ENCODE results near the gene PSORS1C2. TPM values are rescaled to one million over a fixed set of nuclear protein-coding genes. Genes with fewer than 3 reads are reported as not detected.

PSORS1C2 gene
- total RNA-seq, 4 donors from 2014 or later: 5.9 to 63.0 (median 27.8) TPM

DNA sequence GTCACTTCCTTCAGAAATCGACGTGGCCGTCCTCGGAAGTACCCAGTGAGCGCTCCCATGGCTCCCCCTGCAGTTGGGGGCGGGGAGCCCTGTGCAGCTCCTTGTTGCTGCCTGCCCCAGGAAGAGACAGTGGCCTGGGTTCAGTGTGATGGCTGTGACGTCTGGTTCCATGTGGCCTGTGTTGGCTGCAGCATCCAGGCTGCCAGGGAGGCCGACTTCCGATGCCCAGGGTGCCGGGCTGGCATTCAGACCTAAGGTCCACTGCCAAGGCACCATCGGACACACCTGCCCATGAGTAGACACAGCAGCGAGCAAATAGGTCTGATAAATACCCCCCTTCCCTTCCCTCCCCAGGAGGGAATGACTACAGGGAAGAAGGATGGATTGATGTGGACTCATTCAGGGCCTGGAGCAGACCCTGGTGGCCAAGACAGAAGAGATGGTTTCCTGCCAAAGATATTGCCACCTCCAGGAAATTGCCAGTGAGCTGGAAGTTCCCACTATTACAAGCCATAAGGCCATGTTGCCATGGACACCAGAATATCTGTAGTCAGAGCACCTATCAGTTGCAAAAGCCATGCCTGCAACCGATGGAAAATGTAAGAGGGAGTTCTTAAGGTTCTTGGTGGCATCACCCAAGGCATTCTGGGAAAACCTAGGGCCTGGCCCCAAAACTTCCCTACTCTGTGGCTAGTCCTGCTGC is 23.7 kb upstream of the PSORS1C2 start:
- Histone ChIP-seq H3K4me1 (peaks cover 15% of the 10 kb centered on the region), H3K4me3 (no peak overlapping the region), H3K9me3 (no peaks in the 10 kb centered on the region), H3K27me3 (no peaks in the 10 kb centered on the region), H3K36me3 (peaks cover 8% of the 10 kb centered on the region), H3K27ac (no peak overlapping the region)
- TF ChIP-seq CTCF (IDR thresholded peaks at IDR 0.05): no peak
- TF ChIP-seq POLR2AphosphoS5 (IDR thresholded peaks at IDR 0.05): no peak
- TF ChIP-seq EP300 (IDR thresholded peaks at IDR 0.05): no peak
- no peak for TF ChIP-seq POLR2A (IDR thresholded peaks at IDR 0.05)
- DNase-seq (ENCODE audit: low spot score in 2 of 2): no peak
- 85% methylated on average over 9 of the region's 13 CpGs for WGBS

- DNase-seq (ENCODE audit: low spot score in 2 of 2): no peak
- Histone ChIP-seq H3K36me3 (peaks cover 8% of the 10 kb centered on the region), H3K9me3 (no peaks in the 10 kb centered on the region), H3K4me1 (peaks cover 21% of the 10 kb centered on the region), H3K4me3 (no peak overlapping the region), H3K27ac (no peak overlapping the region), H3K27me3 (no peaks in the 10 kb centered on the region)
- 87% methylated on average over 19 of the region's 19 CpGs for WGBS
- TF ChIP-seq POLR2A (IDR thresholded peaks at IDR 0.05): no peak
- TF ChIP-seq CTCF (IDR thresholded peaks at IDR 0.05): no peak
- no peak for TF ChIP-seq POLR2AphosphoS5 (IDR thresholded peaks at IDR 0.05)
- TF ChIP-seq EP300 (IDR thresholded peaks at IDR 0.05): no peak
Measured at GRCh38 chr6:31161216-31162126, 22.6 kb upstream of the PSORS1C2 start.

DNA sequence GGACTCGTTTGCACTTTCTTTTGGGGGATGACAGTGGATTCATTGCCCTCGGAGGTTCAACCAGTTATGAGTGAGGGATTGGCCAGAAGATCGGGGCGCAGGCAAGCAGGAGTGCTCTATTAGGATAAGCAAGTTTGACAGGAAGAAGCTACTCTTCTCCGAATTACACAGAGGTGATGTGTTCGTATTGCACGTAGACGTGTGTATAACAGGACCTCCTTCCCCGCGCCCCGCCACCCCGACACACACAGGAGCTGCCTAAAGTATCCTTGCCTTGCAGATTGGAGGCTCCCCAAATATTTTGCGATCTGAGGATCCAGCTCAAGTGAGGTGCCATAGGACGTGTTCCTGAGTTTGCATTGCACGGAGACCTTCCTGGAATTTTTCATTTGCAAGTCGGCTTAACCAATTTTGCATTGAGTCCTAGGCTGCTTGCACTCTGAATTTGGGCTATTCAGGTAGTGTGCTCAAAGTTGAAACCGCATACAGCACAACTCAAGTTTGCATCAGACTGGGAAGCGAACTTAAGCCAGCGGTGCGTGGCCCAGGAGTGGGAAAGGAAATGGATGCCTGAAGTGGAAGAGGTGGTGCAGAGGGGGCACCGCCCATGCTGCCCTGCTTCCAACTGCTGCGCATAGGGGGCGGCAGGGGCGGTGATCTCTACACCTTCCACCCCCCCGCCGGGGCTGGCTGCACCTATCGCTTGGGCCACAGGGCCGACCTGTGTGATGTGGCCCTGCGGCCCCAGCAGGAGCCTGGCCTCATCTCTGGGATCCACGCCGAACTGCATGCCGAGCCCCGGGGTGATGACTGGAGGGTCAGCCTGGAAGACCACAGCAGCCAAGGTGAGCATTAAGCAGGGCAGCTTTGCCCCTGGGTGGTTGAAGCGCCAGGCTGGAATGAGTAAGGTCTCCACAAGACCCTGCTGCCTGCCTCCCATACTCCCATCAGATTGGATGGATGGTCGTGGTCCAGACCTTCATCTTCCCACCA is 20.3 kb upstream of the PSORS1C2 start:
- WGBS: 17% methylated on average over 14 of the region's 35 CpGs
- Histone ChIP-seq H3K4me1 (peaks cover 21% of the 10 kb centered on the region), H3K27ac (peak overlapping the region; percentile 76), H3K27me3 (no peaks in the 10 kb centered on the region), H3K36me3 (peaks cover 17% of the 10 kb centered on the region), H3K9me3 (no peaks in the 10 kb centered on the region), H3K4me3 (peak overlapping the region; percentile 80)
- TF ChIP-seq EP300 (IDR thresholded peaks at IDR 0.05): no peak
- DNase-seq (ENCODE audit: low spot score in 2 of 2): no peak

DNA sequence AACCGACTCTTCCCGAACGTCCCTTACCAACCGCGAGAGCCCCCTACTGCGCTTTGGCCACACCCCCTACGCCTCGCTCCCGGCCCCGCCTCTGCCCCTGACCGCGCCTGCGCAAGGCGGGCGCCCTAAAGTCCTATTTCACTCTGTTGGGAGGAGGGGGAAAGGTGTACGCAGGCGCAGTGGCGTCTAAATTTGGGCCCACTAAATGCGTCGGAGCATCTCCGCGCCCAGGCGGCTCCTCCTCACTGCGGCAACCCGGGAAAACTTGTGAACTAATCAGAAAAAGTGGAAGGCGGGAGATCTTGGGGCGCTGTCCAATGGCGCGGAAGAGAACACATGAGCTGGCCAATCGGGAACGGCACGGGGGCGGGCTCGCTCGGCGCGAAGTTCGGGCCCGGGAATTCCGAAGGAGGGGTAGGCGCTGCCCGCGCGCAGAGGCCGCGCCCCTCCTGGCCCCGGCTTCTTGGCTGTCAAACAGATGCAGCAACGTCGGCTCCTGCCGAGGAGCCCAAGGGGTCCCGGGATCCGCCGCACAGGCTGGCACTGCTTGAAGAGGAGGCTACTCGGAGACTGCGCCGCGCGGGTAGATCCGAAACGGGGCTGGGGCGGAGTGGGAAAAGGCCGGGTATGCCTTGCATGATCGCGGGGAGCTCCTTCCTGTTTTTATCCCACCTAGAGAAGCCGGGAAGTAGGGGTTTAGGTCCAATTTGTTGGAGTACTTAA is 19.4 kb upstream of the PSORS1C2 start, which contains the start of gene TCF19:
Gene TCF19, plus strand, starts transcription at position 450 of the 723 bp plus-strand sequence. CDS start 881 bp downstream, outside the sequence.
- DNase-seq (ENCODE audit: low spot score in 2 of 2): peak; percentile 99 to 100
- WGBS: under 1% methylated on average over 49 of the region's 65 CpGs
- no peaks in the 10 kb centered on the region for H3K27me3 ChIP-seq
- peaks cover 23% of the 10 kb centered on the region for H3K36me3 ChIP-seq
- H3K4me1 ChIP-seq: peaks cover 21% of the 10 kb centered on the region
- H3K9me3 ChIP-seq: no peaks in the 10 kb centered on the region
- H3K27ac ChIP-seq: peak within 1 kb of the TSS; percentile 76
- peak within 1 kb of the TSS; percentile 80 for H3K4me3 ChIP-seq
- no peak for TF ChIP-seq EP300 (IDR thresholded peaks at IDR 0.05)
- TF ChIP-seq POLR2A (IDR thresholded peaks at IDR 0.05): peak in 1 of 2 donors; percentile 17
- TF ChIP-seq POLR2AphosphoS5 (IDR thresholded peaks at IDR 0.05): peak in 1 of 3 donors; percentile 49
- no peak for TF ChIP-seq CTCF (IDR thresholded peaks at IDR 0.05)

All from suprapubic skin (tissue), 4 donors.